Right lobe of liver (tissue), 4 donors: Measurements from ENCODE around the gene CCSER1.

ENCODE experiments used
- POLR2A ChIP-seq: fragments of 450-650 bp; IDR thresholded peaks from one replicate; pipeline ENCODE4 v1.6.1; 2017; ENCODE audit warnings: antibody characterized with exemption, mild to moderate bottlenecking
- TF ChIP-seq, protein P1 (sequence below), 4 donors: fragments of 200-600 bp in 3 of 4; fragments of 450-650 bp in 1 of 4; IDR thresholded peaks; one replicate each; pipeline versions ENCODE4 v1.5.1 to v1.8.0; 2016 to 2022; ENCODE audit warnings: antibody characterized with exemption in 4 of 4, mild to moderate bottlenecking in 2 of 4
- donor health status: DM: no; HTN: no; CAD: no.
- donor health status: DM: no; HTN: no; CAD: no.
- donor health status: DM: no; HTN: yes; CAD: no.

DNA sequence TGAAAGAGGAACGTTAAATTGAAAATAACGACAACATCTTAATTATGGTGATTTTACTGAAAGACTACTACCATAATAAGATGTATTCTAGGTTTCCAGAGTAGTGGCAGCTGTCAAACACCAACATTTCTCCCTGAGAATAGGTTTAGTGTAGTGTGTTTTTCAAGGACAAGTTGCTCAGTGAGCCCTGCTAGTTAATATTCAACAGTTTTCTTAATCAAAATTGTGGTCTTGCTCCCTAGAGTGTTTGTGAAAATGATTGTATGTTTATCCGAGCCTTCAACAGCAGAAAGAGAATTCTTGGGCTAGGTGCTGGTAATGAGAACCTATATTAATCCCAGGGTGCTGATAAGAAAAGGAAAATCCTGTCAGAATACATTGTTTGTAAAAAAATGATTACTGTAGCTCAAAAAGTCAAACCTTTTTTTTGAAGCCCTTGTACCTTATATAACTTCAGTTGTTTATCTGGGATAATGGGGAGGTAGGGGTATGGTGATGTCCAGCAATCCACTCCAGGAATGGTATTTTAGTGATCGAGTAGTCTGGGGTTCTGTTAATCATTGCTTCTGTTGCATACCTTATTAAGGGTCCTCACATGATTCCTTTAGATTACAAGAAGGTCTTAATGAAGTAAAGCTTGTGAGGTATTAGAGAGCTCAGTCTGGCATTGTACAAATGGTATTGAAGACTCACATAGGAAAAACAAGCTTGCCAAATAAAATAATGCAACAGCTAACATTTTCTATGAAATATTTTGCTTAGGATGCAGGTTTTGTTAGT lies 110.7 kb downstream of the CCSER1 start:
- TF ChIP-seq, protein P1, sequence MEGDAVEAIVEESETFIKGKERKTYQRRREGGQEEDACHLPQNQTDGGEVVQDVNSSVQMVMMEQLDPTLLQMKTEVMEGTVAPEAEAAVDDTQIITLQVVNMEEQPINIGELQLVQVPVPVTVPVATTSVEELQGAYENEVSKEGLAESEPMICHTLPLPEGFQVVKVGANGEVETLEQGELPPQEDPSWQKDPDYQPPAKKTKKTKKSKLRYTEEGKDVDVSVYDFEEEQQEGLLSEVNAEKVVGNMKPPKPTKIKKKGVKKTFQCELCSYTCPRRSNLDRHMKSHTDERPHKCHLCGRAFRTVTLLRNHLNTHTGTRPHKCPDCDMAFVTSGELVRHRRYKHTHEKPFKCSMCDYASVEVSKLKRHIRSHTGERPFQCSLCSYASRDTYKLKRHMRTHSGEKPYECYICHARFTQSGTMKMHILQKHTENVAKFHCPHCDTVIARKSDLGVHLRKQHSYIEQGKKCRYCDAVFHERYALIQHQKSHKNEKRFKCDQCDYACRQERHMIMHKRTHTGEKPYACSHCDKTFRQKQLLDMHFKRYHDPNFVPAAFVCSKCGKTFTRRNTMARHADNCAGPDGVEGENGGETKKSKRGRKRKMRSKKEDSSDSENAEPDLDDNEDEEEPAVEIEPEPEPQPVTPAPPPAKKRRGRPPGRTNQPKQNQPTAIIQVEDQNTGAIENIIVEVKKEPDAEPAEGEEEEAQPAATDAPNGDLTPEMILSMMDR (IDR thresholded peaks at IDR 0.05) = no peak
- TF ChIP-seq POLR2A = no peak
